HepG2 (cell line): ENCODE measurements around the gene NT5C. TPM values are rescaled to one million over a fixed set of nuclear protein-coding genes. Genes with fewer than 3 reads are reported as not detected.
A peak's percentile ranks its signal among the peaks of the same experiment; 100 is the strongest.

Experiments
- ELF4 ChIP-seq: sonication (generic); formaldehyde crosslinking; IDR thresholded peaks from 2 replicates; pipeline ENCODE4 v1.5.0; 2020; ENCODE audit warnings: missing genetic modification reagents, mild to moderate bottlenecking, moderate library complexity, borderline replicate concordance
- HOXA5 ChIP-seq: sonication (generic); formaldehyde crosslinking; IDR thresholded peaks from 2 replicates; pipeline ENCODE4 v1.4.0; 2020; ENCODE audit warnings: missing genetic modification reagents
- MTF1 ChIP-seq: sonication (generic); formaldehyde crosslinking; IDR thresholded peaks from 2 replicates; pipeline ENCODE4 v1.5.0; 2020; ENCODE audit warnings: missing genetic modification reagents
- YY1 ChIP-seq: IDR thresholded peaks from 2 replicates; pipeline ENCODE4 v1.6.1; 2011; ENCODE audit warnings: low read length, low read depth, moderate library complexity, mild to moderate bottlenecking; ENCODE audit not compliant: insufficient read depth, insufficient replicate concordance
- ZEB1 ChIP-seq: IDR thresholded peaks from 2 replicates; pipeline ENCODE4 v1.6.1; 2012; ENCODE audit warnings: mild to moderate bottlenecking, low read depth, inconsistent platforms; ENCODE audit not compliant: insufficient replicate concordance
- ZFAT ChIP-seq: sonication (generic); formaldehyde crosslinking; conservative IDR thresholded peaks from 2 replicates; pipeline ENCODE4 v1.8.1; 2023; ENCODE audit warnings: missing genetic modification reagents, inconsistent platforms
- ZNF468 ChIP-seq: sonication (generic); formaldehyde crosslinking; IDR thresholded peaks from 2 replicates; pipeline ENCODE4 v1.8.0; 2022; ENCODE audit warnings: mild to moderate bottlenecking, moderate library complexity, missing genetic modification reagents
- ZSCAN12 ChIP-seq: sonication (generic); formaldehyde crosslinking; IDR thresholded peaks from 2 replicates; pipeline ENCODE4 v1.9.0; 2021; ENCODE audit warnings: mild to moderate bottlenecking, missing genetic modification reagents
- polyA plus RNA-seq, 8 experiments: library from polyadenylated mRNA; depleted of rRNA in 3 of 8; stranded (reverse) in 7 of 8; unstranded in 1 of 8; fragments of >200 nt; fragmentation: Illumina TruSeq in 4 of 8; extraction: Trizol in 4 of 8; gene quantifications; 2 replicates each; pipeline versions ENCODE4 v1.2.1 to v1.2.3, GENCODE V29; 2011 to 2016; ENCODE audit warnings: low read depth in 4 of 8, missing spikeins in 1 of 8, mixed read lengths in 1 of 8; ENCODE audit not compliant: insufficient read depth in 1 of 8
- total RNA-seq, 5 experiments: library from RNA; depleted of rRNA; stranded (reverse); fragments of >200 nt; fragmentation: Illumina TruSeq; extraction: Trizol; gene quantifications; 2 replicates each; pipeline ENCODE4 v1.2.3, GENCODE V29; 2016; ENCODE audit warnings: low read depth in 1 of 5
- TF ChIP-seq, protein P1 (sequence below): sonication (generic); formaldehyde crosslinking; IDR thresholded peaks from 2 replicates; pipeline ENCODE4 v1.8.0; 2022; ENCODE audit warnings: missing genetic modification reagents, mild to moderate bottlenecking, moderate library complexity, borderline replicate concordance
- TF ChIP-seq, protein P2 (sequence below): sonication (generic); formaldehyde crosslinking; IDR thresholded peaks from 2 replicates; pipeline ENCODE4 v1.5.1; 2020; ENCODE audit warnings: missing genetic modification reagents, mild to moderate bottlenecking, borderline replicate concordance
- TF ChIP-seq, protein P3 (sequence below): sonication (generic); formaldehyde crosslinking; IDR thresholded peaks from 2 replicates; pipeline ENCODE4 v1.4.0; 2020; ENCODE audit warnings: mild to moderate bottlenecking, missing genetic modification reagents
- TF ChIP-seq, protein P4 (sequence below): IDR thresholded peaks from 2 replicates; pipeline ENCODE4 v1.6.1; 2016; ENCODE audit warnings: control low read depth
- TF ChIP-seq, protein P5 (sequence below): fragments of 450-650 bp; IDR thresholded peaks from 2 replicates; pipeline ENCODE4 v1.6.1; 2016
- TF ChIP-seq, protein P6 (sequence below): sonication (generic); formaldehyde crosslinking; IDR thresholded peaks from 2 replicates; pipeline ENCODE4 v1.4.0; 2020; ENCODE audit warnings: missing genetic modification reagents, borderline replicate concordance

Gene NT5C
- total and polyA plus RNA-seq, 2 of the 13 experiments (the other 11 are each of a cell fraction or from before 2014, with no cell fraction given): 42.8 to 48.6 TPM

DNA sequence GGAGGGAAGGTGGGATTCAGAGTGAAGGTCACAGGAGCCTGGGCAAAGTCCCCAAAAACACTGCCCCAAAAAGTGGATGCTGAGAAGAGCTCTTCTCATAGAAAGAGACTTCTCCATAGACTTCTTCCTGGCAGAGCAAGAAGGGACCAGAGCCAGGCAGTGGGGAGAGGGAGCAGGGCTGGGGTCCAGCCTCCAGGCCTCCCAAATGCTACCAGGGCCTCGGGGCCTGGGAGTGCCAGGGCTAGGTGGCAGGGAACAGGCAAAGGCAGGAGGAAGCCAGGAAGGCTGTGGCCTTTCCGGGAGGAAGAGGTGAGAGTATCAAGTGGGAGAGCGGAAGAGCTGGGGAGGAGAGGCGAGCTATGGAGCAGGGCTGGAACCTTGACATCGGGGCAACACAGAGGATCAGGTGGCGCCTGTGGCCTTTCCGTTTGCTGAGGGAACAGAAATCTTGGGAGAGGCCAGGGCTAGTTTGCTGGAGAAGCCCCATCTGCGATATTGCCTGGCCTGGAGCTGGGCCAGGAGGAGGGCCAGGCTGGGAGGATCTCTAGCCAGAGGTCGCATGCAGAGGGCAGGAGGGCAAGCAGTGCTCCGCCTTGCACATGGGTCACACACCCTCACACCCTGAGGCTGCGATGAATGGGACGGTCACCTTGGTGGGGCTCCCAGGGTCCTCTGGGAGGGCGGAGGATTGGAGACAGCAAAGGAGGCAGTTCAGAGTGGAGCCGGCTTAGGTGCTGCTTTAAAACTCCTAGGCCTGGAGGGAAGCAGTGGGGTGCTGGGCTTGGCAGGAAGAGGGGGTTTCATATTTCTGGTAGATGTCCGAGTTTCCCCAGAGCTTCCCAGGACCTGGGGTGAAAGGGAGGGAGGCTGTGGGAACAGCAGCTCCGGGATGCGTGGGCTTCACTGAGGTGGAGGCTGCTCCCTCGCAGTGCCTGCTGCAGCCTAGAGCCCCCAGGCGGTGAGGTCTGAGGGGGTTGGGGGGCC lies 40.4 kb downstream of the NT5C start (continued):
- TF ChIP-seq, protein P1, sequence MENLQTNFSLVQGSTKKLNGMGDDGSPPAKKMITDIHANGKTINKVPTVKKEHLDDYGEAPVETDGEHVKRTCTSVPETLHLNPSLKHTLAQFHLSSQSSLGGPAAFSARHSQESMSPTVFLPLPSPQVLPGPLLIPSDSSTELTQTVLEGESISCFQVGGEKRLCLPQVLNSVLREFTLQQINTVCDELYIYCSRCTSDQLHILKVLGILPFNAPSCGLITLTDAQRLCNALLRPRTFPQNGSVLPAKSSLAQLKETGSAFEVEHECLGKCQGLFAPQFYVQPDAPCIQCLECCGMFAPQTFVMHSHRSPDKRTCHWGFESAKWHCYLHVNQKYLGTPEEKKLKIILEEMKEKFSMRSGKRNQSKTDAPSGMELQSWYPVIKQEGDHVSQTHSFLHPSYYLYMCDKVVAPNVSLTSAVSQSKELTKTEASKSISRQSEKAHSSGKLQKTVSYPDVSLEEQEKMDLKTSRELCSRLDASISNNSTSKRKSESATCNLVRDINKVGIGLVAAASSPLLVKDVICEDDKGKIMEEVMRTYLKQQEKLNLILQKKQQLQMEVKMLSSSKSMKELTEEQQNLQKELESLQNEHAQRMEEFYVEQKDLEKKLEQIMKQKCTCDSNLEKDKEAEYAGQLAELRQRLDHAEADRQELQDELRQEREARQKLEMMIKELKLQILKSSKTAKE: peak; percentile 59; the same call in 1 of the 2 replicates
- TF ChIP-seq, protein P2, sequence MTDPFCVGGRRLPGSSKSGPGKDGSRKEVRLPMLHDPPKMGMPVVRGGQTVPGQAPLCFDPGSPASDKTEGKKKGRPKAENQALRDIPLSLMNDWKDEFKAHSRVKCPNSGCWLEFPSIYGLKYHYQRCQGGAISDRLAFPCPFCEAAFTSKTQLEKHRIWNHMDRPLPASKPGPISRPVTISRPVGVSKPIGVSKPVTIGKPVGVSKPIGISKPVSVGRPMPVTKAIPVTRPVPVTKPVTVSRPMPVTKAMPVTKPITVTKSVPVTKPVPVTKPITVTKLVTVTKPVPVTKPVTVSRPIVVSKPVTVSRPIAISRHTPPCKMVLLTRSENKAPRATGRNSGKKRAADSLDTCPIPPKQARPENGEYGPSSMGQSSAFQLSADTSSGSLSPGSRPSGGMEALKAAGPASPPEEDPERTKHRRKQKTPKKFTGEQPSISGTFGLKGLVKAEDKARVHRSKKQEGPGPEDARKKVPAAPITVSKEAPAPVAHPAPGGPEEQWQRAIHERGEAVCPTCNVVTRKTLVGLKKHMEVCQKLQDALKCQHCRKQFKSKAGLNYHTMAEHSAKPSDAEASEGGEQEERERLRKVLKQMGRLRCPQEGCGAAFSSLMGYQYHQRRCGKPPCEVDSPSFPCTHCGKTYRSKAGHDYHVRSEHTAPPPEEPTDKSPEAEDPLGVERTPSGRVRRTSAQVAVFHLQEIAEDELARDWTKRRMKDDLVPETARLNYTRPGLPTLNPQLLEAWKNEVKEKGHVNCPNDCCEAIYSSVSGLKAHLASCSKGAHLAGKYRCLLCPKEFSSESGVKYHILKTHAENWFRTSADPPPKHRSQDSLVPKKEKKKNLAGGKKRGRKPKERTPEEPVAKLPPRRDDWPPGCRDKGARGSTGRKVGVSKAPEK (CRISPR knock-in tag): peak; percentile 80; the same call in 1 of the 2 replicates
- no peak for TF ChIP-seq ZFAT (CRISPR knock-in tag)
- TF ChIP-seq ZNF468: no peak
- TF ChIP-seq ZSCAN12 (CRISPR knock-in tag): no peak
- TF ChIP-seq MTF1 (CRISPR knock-in tag): no peak
- TF ChIP-seq, protein P3, sequence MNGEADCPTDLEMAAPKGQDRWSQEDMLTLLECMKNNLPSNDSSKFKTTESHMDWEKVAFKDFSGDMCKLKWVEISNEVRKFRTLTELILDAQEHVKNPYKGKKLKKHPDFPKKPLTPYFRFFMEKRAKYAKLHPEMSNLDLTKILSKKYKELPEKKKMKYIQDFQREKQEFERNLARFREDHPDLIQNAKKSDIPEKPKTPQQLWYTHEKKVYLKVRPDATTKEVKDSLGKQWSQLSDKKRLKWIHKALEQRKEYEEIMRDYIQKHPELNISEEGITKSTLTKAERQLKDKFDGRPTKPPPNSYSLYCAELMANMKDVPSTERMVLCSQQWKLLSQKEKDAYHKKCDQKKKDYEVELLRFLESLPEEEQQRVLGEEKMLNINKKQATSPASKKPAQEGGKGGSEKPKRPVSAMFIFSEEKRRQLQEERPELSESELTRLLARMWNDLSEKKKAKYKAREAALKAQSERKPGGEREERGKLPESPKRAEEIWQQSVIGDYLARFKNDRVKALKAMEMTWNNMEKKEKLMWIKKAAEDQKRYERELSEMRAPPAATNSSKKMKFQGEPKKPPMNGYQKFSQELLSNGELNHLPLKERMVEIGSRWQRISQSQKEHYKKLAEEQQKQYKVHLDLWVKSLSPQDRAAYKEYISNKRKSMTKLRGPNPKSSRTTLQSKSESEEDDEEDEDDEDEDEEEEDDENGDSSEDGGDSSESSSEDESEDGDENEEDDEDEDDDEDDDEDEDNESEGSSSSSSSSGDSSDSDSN: 0 out of 2 replicates have a peak, but pooled peaks have one; percentile 47
- no peak for TF ChIP-seq ELF4 (CRISPR knock-in tag)
- TF ChIP-seq YY1: no peak
- no peak for TF ChIP-seq HOXA5 (CRISPR knock-in tag)
- no peak for TF ChIP-seq ZEB1
- TF ChIP-seq, protein P4, sequence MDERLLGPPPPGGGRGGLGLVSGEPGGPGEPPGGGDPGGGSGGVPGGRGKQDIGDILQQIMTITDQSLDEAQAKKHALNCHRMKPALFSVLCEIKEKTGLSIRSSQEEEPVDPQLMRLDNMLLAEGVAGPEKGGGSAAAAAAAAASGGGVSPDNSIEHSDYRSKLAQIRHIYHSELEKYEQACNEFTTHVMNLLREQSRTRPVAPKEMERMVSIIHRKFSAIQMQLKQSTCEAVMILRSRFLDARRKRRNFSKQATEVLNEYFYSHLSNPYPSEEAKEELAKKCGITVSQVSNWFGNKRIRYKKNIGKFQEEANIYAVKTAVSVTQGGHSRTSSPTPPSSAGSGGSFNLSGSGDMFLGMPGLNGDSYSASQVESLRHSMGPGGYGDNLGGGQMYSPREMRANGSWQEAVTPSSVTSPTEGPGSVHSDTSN: no peak
- TF ChIP-seq, protein P5, sequence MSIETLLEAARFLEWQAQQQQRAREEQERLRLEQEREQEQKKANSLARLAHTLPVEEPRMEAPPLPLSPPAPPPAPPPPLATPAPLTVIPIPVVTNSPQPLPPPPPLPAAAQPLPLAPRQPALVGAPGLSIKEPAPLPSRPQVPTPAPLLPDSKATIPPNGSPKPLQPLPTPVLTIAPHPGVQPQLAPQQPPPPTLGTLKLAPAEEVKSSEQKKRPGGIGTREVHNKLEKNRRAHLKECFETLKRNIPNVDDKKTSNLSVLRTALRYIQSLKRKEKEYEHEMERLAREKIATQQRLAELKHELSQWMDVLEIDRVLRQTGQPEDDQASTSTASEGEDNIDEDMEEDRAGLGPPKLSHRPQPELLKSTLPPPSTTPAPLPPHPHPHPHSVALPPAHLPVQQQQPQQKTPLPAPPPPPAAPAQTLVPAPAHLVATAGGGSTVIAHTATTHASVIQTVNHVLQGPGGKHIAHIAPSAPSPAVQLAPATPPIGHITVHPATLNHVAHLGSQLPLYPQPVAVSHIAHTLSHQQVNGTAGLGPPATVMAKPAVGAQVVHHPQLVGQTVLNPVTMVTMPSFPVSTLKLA: no peak
- TF ChIP-seq, protein P6, sequence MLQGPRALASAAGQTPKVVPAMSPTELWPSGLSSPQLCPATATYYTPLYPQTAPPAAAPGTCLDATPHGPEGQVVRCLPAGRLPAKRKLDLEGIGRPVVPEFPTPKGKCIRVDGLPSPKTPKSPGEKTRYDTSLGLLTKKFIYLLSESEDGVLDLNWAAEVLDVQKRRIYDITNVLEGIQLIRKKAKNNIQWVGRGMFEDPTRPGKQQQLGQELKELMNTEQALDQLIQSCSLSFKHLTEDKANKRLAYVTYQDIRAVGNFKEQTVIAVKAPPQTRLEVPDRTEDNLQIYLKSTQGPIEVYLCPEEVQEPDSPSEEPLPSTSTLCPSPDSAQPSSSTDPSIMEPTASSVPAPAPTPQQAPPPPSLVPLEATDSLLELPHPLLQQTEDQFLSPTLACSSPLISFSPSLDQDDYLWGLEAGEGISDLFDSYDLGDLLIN (CRISPR knock-in tag): no peak
